HG02571 (cell line): ENCODE data around the gene YLPM1.

Experiments used
- ATAC-seq: cut with Tn5 transposase; IDR thresholded peaks from one replicate; pipeline ENCODE4 v1.9.1; 2021; ENCODE audit warnings: mild to moderate bottlenecking, moderate library complexity; ENCODE audit not compliant: unreplicated experiment

YLPM1 gene

GRCh38 chr14:74840603-74841030, 77.5 kb downstream of the YLPM1 start:
- ATAC-seq, result peak; percentile 47

- peak; percentile 70 for ATAC-seq
Observed at GRCh38 chr14:74841230-74842207, 78.4 kb downstream of the YLPM1 start.

- no peak for ATAC-seq
Observed at GRCh38 chr14:74843653-74844052, 80.5 kb downstream of the YLPM1 start.

GRCh38 chr14:74846168-74846567, 83.1 kb downstream of the YLPM1 start:
- no peak for ATAC-seq

GRCh38 chr14:74846968-74847665, 84.0 kb downstream of the YLPM1 start:
- no peak for ATAC-seq

GRCh38 chr14:74848768-74849167, 85.7 kb downstream of the YLPM1 start:
- no peak for ATAC-seq

GRCh38 chr14:74852922-74853530, 89.9 kb downstream of the YLPM1 start:
- ATAC-seq, result no peak

GRCh38 chr14:74853581-74853980, 90.5 kb downstream of the YLPM1 start:
- ATAC-seq, result no peak

- no peak for ATAC-seq
Observed at GRCh38 chr14:74855021-74855420, 91.9 kb downstream of the YLPM1 start.

- ATAC-seq, result no peak
Observed at GRCh38 chr14:74855945-74856344, 92.8 kb downstream of the YLPM1 start.

GRCh38 chr14:74856366-74856765, 93.2 kb downstream of the YLPM1 start:
- no peak for ATAC-seq

- no peak for ATAC-seq
Observed at GRCh38 chr14:74858022-74858421, 94.9 kb downstream of the YLPM1 start.

- ATAC-seq, result no peak
Observed at GRCh38 chr14:74859757-74860552, 96.8 kb downstream of the YLPM1 start.

- ATAC-seq, result no peak
Observed at GRCh38 chr14:74860899-74861733, 98.0 kb downstream of the YLPM1 start.

GRCh38 chr14:74861734-74862090, 98.6 kb downstream of the YLPM1 start:
- ATAC-seq, result no peak

- ATAC-seq, result no peak
Observed at GRCh38 chr14:74863274-74863673, 100.2 kb downstream of the YLPM1 start.

GRCh38 chr14:74864198-74864597, 101.1 kb downstream of the YLPM1 start:
- ATAC-seq, result no peak

- no peak for ATAC-seq
Observed at GRCh38 chr14:74865156-74865555, 102.0 kb downstream of the YLPM1 start.

GRCh38 chr14:74866708-74867389, 103.7 kb downstream of the YLPM1 start:
- no peak for ATAC-seq
